GM18499 (cell line): ENCODE data around the gene ZNF324.
"Not testable (repeated sequence)": the region's sequence is repeated elsewhere in the genome, so short reads cannot be mapped to it uniquely, and the experiment has no call there.

Experiments
- ATAC-seq: cut with Tn5 transposase; IDR thresholded peaks from one replicate; pipeline ENCODE4 v1.9.1; 2021; ENCODE audit warnings: moderate number of reproducible peaks; ENCODE audit not compliant: insufficient read depth, unreplicated experiment

Gene ZNF324

DNA sequence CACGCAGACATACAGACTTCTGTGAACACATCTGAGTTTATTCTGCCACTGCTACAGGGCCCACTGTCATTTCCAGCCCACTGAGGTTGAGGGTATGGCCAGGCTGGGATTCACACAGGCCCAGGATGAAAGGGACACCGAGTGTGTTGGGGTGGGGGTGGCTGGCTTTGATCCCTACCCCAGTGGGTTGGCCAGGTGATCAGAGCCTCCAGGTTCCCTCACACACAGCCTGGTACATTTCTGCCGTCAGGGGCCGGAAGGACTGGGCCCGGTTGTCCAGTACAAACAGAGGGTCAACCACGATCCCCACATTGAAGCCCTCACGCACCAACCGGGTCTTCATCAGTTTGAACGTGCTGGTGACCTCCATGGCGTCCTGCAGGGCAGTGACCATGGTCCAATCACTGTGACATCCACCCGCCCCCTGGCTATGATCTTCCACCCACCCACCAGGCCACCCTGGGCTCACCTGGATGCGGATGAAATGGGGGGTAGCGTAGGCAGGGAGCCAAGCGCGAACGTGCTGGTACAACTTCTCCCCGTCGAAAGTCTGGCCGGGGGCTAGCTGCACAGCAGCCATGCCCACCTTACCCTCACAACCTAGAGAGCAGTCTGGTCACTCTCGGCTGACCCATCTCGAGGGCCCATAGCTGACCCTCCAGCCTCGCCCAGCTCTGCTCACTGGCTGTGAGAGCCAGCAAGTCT lies 31.6 kb downstream of the ZNF324 start:
- ATAC-seq: no peak

DNA sequence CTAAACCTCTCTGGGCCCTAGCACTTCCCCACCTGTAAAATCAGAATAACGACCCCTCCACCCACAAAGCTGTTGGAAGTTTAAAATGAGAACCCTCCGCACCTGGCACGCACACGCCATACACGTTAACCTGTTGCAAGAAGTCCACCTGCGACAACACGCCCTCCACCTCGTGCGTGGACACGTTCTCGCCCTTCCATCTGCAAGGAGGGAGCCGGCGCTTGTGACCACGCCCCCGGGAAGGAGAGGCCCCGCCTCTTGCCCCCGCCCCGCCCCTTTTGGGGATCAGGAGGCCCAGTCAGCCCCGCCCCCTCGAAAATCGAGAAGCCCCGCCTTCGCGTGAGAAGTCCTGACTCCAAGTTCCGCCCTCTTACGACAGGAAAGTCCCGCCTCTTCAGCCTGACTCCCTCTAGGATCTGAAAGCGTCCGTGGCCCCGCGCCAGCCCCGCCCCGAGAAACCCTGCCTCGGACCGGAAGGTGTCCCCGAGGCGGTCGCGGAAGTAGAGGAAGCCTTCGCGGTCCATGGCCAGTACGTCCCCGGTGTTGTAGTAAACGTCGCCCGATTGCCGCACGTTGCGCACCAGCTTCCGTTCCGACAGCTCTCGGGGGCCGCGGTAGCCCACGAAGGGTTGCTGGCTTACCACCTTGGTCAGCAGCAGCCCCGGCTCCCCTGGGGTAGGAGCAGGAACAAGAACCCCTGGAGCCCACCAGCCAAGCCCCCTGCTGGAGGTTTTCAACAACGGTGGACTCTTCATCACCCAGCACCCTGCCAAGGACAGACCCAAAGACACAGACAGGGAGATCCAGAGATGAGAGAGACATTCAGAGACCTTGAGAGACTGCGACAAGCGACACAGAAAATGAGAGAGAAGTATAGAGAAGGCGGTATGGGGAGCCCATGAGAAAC lies 32.4 kb downstream of the ZNF324 start:
- ATAC-seq: peak; percentile 66

DNA sequence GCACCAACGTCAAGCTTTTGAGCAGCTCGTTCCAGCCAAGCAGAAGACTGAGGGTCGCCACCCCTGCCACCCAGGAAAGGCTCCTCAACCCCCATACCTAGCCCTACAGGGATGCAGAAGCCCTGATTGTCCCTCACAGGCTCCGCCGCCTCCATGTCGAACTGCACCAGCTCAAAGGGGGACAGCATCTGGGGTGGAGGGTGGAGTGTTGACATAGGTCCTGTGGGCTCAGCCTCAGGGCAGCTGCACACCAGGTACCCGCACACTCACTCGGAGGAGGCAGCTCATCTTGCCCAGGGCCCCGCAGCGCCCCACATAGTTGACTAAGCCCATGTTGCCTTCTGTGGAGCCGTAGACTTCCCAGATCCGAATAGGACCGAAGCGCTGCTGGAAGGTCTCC lies 33.4 kb downstream of the ZNF324 start:
- no peak for ATAC-seq

DNA sequence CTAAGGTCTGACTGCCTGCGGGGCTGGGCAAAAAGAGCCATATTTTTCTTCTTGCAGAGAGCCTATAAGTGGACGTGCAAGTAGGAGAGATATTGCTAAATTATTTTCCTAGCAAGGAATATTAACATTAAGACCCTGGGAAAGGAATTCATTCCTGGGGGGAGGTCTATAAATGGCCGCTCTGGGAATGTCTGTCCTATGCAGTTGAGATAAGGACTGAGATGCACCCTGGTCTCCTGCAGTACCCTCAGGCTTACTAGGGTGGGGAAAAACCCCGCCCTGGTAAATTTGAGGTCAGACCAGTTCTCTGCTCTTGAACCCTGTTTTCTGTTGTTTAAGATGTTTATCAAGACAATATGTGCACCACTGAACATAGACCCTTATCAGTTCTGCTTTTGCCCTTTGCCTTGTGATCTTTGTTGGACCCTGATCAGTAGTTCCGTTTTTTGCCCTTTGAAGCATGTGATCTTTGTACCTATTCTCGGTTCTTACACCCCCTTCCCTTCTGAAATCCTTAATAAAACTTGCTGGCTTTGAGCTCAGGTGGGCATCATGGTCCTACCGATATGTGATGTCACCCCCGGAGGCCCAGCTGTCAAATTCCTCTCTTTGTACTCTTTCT lies 40.8 kb downstream of the ZNF324 start:
- not testable (repeated sequence) for ATAC-seq

DNA sequence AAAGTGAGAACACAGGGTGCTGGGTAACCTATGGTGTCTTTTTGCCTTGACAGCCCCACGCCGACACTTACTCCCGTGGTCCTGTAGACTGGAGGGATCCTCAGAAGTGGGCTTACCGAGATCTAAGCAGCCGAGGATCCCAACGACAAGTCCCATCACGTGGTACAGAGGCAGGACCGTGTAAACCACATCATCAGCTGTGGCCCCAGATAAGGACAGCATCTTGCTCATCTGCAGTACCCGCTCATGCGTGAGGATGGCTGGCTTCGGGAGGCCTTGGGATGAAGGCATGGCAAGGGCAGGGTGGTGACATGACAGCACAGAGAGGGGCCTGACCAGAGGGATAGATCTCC lies 42.8 kb downstream of the ZNF324 start:
- ATAC-seq: no peak

DNA sequence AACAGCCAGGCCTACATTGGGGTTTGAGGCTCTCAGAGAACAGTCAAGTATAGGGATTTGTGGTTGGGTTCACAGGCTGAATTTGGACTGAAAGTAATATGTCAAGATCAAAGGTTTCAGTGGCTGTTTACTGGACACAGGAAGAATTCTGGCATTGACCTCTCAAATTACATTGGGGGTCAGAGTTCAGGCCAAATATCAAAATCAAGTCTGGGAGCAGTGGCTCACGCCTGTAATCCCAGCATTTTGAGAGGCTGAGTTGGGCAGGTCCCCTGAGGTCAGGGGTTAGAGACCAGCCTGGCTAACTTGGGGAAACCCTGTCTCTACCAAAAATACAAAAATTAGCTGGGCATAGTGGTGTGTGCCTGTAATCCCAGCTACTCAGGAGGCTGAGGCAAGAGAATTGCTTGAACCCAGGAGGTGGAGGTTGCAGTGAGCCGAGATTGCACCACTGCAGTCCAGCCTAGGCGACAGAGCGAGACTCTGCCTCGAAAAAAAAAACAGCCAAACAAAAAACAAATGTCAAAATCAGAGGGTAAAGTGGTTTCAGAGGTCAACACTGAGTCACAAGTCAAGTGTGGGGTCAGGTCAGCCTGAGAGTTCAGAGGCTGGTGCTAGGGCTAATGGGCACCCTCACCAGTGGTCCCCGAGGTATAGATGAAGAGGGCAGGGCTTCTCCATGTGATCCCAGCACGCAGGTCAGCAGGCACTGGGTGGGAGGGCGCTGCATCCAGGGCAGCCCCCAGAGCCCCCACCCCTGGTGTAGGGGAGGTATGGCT lies 43.4 kb downstream of the ZNF324 start:
- ATAC-seq: no peak

GRCh38 chr19:58511353-58512208 lies 44.7 kb downstream of the ZNF324 start, which contains the start of gene SLC27A5:
SLC27A5 (minus strand) TSS chr19:58511992; CDS start chr19:58511955, 37 bp downstream.
- ATAC-seq: no peak

DNA sequence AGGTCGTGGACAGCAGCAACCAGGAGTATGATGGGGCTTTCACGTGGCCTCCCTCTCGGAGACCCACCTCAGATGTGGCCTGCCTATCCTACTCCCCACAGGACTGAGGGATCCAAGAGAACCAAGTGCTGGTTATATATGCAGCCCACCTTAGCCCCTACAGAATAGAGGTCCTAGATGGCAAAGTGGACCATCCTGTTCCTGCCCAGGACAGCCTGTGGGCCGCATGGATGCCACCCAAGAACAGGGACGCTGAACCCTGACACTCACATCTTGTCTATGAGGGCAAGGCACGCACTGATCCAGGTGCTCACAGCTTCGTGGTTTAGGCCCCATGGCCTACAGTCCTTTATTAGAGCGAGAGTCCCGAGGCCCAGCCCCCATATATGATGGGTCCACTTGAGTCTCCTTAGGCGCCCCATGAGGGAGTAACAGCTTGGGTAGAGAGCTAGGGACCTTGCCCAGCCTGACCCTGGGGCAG lies 46.4 kb downstream of the ZNF324 start:
- ATAC-seq: no peak

- no peak for ATAC-seq
Observed at GRCh38 chr19:58513694-58514563, 47.0 kb downstream of the ZNF324 start.

GRCh38 chr19:58514564-58515022 lies 47.7 kb downstream of the ZNF324 start:
- no peak for ATAC-seq

DNA sequence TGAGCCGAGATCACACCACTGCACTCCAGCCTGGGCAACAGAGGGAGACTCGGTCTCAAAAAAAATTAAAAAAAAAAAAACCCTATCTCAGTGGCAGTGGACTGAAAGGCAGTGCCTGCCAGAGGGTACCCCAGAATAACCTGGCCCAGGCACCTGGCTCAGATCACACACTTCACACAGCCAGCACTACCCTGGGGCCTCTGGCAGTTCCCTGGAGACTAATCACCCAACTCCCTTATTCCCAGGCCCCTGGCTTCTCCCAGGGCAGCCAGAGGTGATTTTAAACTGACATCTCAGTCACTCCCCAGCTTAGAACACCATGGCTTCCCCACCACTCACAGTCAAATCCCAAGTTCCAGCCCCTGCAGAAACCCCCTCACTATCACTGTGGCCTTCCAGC lies 48.4 kb downstream of the ZNF324 start:
- ATAC-seq: no peak

- no peak for ATAC-seq
Observed at GRCh38 chr19:58516246-58516836, 49.5 kb downstream of the ZNF324 start.

- no peak for ATAC-seq
Observed at GRCh38 chr19:58516964-58517833, 50.3 kb downstream of the ZNF324 start.

GRCh38 chr19:58518256-58519086 lies 51.6 kb downstream of the ZNF324 start:
- no peak for ATAC-seq

DNA sequence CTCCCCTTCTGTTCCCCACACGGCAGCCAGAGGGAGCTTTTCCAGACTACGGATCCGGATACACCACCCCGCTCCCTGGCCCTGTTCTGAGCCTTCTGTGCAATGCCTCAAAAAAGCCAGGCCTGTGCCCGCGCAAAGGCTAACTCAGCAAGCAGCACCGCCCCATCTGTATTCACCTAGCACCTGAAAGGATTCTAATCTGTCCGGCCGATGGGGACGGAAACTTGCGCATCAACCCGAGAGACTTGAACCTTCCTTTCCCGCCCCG lies 52.1 kb downstream of the ZNF324 start:
- no peak for ATAC-seq
